Activated CD8-positive, alpha-beta memory T cell treated with anti-CD3 and anti-CD28 coated beads, Interleukin-2, amount 50 U/mL, for 24 hours (primary cell): ENCODE measurements around the gene RAPGEF3.

ENCODE experiments used
- DNase-seq: peaks from one replicate; pipeline ENCODE4 v3.0.0-alpha.2; 2020; ENCODE audit errors: extremely low read depth

Gene RAPGEF3

GRCh38 chr12:47686645-47687240, 71.9 kb downstream of the RAPGEF3 start:
- no peak for DNase-seq
